ENCODE measurements around the gene RAP1GAP.
"Not testable (repeated sequence)": the region's sequence is repeated elsewhere in the genome, so short reads cannot be mapped to it uniquely, and the experiment has no call there.

Gene RAP1GAP

DNA sequence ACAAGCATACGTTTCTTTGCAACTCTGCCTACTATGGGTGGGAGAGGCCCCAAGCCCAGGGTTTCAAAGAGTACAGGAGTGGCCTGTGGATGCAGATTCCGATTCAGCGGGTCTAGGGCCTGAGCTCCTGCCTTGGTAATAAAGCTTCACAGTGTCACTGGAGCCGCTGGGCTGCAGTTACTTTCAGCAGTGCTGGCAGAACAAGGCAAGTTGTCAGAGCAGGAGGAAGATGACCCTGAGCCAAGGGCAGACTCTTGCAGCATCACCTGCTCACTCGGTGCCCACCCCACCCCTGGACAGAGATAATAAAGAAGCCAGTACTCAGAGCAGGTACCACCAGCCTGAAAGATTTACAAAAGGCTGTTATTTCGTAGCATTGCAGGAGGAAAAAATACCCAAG lies 8.0 kb upstream of the RAP1GAP start:
- no peak for DNase-seq (ENCODE audit: low spot score)

DNA sequence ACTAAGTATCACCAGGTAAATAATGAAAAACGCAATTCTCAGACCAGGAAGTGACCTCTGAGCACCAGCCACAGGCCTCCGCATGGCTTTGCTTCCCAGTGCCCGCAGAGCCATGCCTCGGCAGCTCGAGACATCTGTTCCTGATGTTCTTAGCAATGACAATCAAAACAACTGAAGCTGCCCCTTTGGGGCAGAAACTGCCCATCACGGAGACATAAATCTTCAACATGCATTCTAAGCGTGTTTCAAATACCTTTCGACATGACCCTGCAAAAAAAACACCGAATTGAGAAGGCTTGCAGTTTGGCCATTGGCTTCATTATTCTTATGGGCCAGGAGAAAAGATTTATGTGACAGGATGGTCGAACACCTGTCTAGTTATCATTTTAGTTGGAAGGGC lies 5.8 kb upstream of the RAP1GAP start:
- DNase-seq (ENCODE audit: low spot score) = no peak

DNA sequence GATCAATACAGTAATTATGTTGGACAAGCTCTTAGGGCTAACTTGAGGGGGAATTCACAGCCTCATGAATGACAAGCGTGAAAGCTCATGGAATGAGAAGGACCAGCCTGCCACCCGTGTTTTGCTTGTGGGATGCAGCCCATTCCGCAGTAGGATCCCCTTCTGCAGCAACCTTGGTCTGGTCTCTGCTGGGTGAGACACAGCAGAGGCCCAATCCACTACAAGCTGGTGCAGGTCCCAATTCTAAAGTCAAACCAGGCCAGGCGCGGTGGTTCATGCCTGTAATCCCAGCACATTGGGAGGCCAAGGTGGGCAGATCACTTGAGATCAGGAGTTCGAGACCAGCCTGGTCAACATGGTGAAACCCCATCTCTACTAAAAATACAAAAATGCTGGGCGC lies 4.7 kb upstream of the RAP1GAP start:
- not testable (repeated sequence) for DNase-seq (ENCODE audit: low spot score)

DNA sequence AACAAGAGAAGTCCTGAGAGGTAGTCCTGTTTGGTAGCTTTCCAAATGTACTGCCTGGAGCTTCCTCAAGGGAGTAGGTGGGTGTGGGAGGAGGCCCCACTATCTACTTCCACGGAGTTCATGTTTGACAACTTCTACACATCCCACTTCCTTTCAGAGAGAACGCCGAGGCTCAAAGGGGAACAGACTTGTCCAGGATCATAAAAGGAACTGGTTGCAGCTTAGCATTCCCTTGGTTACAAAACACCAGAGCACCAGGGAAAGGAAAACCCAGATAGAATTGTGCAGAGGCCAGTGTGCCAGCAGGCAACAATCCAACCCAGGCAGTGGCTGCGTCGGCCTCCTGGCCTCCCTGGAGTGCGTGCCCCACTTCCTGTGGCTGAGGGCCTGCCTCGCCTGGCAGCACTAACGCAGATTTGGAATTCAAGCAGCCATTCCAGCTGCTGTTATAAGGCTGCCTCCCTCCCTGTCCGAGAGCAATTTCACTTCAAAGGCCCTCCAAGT lies 4.2 kb upstream of the RAP1GAP start:
- no peak for DNase-seq (ENCODE audit: low spot score)

DNA sequence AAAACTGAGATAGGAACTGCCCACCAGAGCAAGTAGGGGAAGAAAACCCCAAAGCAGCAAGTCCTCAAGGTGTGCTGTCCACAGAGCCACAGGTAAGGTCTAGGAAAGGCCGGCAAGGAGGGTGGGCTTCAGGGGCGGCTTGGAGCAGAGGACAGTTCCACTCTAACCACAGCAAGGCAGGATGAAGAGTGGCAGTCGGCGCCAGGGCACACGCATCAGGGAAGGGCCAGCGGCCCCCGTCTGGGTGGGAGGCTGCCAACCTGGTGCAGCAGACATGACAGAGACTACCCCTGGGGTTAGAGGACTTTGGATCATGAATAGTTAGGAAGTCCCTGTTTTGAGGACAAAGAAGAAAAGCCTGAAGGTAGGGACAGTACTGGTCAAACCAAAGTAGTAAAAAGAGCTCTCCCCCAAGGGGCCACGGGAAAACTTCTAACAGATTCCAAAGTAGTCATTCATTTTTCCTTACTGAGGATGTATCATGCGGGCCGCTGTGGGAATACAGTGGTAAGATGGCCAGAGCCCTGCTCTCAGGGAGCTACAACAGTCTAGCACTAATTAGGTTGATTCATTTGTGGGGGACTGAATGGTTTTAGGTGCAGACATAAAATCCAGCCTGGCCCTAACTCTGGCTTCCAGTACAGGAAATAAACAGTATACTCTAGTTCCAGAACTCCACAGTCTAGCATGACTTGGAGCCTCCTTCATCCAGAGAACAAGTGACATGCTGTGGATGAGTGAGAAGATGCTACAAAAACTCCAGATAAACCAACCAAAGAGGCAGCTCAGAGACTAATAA lies 3.5 kb upstream of the RAP1GAP start:
- no peak for DNase-seq (ENCODE audit: low spot score)

DNA sequence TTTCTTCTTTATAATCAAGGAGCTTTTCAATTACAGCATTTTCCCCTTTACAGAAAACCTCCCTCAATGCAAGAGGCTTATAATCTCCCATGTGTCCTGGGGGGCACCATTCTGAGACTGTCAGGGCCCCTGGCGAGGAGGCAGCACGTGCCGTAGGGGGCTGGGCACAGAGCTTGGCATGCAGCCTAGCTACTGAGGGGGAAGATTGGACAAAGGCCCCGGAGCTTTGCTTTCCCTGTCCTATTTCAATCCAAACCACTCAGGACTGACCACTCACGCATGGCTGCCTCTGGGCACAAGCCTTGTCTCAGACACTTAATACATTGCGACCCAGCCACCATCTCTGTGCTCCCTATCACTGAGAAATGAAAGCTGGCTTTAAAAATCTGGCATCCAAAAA lies 2.8 kb upstream of the RAP1GAP start:
- DNase-seq (ENCODE audit: low spot score) = no peak

DNA sequence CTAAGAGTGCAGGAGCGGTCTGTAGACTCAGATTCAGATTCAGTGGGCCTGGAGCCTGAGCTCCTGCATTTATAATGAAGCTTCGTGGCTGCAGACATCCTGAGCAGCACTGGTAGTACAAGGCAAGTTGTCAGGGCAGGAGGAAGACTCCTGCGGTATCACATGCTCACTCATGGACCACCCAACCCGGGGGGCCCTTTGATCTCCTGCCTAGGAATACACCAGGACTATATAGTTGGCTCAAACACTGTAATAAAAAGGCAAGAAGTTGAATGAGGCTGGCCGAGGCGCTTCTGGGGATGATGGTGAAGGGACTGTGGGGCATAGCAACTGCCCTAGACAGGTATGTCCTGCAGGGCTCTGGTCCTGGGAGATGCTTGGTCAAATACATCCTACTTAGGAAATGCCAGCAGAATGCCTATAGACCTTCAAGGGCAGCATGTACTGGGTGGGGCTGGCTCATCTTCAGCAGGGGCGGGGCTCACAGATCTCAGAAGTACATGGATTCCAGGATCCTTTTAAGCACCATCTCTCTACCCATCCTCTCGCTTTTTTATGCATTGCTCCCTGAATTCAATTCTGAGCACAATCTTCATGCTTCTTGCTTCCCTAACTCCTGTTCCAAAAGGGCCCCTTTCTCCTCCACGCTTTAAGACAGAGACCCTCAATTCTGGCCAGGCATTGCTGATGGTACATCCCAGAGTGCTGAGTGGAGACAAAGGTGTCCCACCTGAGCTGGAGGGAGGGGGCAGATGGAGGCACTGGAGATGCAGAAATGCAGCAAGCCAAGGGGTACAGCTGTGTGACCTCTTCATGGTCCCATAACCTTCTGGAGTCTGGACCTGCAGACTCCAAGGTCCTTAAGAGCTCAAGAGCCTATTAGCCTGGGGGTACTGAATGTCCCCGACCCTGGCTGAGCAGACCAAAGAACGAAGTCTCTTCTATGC lies 2.1 kb upstream of the RAP1GAP start:
- no peak for DNase-seq (ENCODE audit: low spot score)

DNA sequence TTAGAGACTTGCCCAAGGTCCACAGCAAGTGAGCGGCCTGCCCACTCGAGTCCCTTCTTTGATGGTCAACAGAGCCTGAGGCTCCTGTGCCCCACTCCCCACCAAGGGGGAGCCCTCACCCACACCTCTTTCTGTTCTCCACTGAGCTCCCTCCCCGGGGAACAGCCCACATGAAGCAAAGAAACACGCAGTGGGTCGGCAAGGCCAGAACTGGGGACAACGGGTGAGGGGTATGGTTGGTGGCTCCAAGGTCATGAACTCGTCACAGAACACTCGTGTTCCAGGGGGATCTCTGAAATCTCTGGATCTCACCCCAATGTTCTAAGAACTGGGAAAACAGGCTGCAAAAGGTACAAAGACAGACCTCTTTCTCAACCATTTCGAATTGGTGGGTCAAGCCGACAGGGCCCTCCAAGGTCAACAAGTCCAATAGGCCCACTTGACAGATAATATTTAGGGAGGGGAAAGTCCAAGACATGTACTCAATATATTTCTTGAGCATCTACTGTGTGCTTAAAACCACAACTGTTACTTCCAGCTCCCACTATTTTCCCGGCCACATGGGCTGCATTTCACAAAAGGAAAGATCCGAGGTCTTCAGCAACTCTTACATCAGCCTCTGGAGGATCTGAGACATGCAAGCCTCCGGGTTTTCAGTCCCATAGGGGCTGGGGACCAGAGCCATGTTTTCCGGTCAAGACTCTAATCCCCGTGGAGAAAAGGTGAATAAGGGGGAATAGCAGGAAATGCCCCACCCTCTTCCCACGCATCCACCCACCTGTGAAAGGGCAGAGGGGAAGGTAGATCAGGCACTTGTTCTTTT lies 1.1 kb upstream of the RAP1GAP start:
- no peak for DNase-seq (ENCODE audit: low spot score)

DNA sequence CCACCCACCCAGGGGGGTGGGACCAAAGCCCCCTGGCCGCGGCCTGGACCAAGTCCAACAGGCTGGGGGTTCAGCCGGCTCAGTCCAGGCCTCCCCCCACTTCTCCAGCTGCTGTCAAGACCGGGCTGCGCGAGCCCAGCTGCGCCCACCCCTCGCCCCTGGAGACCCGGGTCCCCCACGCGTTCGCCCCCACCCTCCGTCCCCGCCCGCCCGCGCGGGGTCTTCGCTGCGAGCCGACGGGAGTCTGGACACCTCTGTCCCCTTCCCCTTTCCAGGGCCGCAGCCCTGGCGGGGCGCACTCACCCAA lies 253 bp downstream of the RAP1GAP start:
- DNase-seq (ENCODE audit: low spot score) = no peak

DNA sequence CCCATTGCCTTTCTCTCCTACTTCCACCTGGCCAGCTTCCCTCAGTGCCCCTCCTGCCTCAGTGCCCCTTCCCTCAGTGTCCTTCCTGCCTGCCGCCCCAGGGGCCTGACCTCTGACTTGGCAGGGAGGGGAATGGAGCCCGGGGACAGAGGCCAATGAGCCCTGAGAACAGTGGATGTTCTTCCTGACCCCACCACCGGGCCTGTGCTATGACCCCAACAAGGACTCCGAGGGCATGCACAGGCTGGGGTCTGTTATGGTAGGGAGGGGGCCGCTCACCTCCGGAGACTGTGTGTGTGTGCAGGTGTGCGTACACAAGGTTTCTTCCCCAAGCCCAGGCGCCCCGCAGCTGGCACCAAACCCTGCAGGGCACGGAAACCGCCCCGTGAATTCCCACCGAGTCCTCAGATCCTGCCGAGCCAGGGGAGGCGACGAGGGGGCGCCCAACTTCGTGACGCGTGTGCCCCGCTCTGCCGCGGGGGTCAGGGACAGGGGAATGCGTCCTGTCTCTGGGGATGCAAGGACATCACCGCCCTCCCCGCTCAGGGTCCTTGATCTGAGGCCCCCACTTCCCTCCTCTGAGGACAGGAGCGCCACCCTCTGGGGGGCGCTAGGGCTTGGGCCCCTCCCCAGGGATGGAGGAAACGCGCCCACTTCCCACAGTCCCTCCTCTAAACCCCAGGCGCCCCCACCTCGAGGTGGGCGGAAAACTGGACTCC lies 766 bp downstream of the RAP1GAP start:
- DNase-seq (ENCODE audit: low spot score) = no peak

DNA sequence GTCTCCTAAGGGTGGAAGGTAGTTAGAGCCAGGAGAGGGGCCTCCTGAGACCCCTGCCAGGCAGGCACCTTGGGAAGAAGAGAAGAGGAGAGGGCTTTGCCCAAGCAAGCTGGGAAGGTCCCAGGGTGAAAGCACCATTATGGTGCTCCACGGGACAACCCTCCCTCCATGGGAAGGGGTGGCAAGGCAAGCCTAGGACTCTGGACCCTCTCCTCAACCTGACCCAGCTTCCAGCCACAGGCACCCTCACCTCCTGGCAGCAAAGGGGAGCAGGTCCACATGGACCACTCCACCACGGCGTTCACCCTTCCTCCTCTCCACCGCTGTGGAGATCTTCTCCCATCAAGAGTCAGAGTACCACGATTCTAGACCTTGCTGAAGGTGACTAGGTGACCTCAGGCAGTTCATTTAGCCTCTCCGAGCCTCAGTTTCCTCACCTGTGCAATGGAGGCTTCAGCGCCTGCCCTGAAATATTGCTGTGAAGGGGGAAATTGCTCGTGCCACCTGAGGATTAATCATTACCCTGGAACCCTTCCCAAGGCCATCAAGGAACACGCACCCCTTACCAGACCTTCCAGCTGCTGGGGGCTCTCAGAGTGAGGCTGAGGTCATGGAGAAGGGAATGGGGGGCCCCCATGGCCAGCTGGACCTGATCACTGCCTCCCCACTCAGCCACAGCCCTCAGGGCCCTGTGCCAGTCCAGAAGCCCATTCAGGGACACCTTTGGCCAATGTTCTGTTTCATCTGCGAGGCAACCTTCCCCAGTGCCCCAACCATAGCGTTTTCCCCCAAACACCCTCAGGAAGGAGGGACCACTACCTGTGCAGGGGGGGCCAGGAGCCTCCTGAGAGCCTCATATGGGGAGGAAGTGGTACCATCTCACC lies 1.6 kb downstream of the RAP1GAP start:
- no peak for DNase-seq (ENCODE audit: low spot score)

DNA sequence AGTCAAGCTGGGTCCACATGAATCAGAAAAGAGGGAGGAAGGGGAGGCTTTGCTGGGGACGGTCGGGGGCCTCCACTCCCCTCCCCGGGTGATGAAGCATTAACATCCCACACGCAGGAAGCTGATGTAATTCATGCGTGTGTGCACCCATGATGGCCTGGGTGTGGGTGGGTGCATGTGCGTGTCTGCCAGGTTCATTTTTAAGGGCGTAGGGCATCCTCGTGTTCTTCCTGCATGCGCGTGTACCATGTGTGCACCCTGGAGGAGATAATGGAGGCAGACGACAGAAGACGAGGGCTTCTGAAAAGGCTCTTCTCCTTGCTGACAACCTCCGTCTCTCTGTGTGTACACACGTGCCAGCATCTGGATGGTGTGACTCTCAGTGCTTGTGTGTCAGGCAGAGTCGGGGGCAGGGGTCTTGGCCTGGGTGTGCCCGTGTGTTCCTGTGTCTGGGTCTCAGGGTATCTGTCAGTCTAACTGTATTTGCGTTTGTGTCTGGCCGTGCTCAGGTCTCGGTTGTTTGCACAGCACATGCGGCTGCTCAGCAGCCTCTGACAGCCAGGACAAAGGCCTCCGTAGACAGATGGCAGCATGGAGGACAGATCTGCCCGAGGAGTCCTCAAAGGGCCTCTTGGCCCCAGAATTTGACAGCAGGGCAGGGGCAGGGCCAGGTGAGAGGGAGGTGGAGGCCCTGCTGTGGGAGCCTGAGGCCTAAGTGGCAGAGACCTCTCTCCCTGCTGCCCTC lies 2.4 kb downstream of the RAP1GAP start:
- DNase-seq (ENCODE audit: low spot score) = no peak

DNA sequence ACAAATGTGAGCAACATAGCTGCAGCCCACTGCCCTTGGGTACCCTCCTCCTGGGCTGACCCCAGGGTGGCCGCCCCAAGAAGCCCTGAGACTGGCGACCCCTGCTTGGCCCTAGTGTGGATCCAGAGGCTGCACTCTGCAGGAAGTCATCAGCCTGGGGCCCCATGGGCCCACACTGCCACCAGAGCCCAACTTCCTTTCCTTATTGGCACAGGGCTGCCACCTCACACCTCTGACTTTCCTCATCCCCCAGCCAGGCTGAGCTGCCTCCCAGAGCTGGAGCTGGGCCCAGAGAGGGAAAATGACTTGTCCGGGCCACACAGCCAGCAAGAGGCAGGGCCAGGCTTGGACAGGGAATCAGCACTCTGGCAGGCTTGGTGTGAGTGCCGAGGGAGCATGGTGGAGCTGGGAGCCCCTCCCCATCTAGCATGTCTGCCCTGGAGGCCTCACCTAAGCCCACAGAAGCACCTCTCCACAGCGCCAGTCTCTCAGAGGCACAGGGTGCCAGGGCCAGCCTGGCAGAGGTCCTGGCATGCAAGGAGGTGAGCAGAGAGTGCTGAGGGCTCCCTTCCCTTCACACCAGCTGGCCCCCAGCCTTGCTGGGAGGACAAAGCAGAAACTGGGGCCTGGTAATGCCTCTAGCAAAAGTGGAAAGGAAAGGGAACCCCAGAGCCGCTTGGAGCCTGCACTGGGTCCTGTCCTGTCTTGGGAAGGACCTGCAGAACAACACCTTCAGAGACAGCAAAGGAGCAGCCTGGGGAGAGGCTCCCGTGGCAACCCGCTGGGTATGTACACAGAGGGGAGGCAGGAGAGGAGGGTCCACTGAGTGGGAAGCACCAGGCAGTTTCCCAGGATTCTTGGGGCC lies 3.2 kb downstream of the RAP1GAP start:
- no peak for DNase-seq (ENCODE audit: low spot score)

DNA sequence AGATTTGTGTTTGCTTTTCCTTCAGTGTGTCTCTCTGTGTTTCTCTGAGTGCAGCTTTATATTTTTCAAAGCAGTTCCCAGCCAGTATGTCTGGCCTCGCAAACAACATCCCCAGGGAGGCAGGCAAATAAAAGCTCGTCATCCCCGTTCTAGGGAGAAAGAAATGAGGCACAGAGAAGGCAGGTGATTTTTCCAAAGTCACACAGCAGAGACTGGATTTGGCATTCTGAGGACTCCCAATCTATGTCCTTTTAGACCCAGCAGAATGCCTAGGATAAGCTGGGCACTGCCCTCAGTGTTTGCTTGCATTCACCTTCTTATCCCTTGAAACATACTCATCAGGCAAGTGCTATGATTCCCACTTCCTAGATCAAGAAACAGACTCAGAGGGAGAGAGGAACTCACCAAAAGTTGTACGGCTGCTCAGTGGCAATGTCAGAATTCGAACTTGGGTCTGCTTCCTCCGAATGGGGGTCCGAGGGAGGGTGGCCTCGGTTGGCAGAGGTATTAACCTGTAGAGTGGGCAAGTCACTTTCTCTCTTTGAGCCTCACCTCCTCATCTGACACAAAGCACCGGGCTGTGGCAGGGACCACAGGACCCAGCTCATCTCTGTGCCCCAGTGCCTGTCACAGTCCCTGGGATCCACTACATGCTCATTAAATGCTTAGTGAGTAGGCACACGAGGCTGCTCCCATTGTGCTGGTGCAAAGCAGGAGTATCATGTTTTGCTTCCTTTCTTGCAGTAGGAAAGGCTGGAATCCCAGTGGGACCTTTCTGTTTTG lies 4.2 kb downstream of the RAP1GAP start:
- DNase-seq (ENCODE audit: low spot score) = no peak

DNA sequence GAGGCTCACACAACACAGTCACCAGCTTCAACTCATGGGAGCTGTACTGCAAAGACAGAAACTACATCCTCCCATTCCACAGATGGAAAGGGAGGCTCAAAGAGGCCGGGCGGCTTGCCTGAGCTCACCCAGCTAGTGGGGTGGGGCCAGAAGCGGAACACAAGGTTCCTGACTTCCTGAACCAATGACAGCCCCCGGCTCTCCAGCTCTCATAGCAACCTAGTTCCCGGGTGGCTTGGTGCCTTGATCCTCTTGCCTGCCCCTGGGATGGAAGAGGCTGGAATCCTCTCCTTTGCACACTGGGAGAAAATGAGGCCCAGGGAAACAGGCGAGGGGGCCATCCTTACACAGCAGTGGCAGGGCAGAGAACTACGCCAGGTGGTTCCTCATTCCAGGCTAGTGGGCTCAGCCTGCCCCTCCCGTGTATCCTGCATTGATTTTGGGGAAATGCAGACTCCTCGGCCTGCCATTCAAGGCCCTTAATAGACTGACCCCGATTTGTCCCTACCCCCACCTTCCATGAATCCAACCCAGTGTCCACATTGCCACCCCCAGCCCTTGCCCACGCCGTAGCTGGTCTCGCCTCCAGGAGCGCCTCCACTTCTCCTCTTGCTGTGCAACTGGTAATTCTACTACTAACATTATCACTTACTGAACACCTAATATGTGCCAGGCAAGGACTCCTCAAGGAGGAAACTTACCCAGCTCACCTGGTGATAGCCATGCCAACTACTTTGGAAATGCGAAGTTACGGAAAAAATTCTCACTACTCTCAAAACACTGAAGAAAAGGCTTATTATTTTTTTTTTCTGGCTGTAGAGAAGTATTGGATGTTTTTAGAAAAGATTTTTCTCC lies 5.0 kb downstream of the RAP1GAP start:
- no peak for DNase-seq (ENCODE audit: low spot score)

DNA sequence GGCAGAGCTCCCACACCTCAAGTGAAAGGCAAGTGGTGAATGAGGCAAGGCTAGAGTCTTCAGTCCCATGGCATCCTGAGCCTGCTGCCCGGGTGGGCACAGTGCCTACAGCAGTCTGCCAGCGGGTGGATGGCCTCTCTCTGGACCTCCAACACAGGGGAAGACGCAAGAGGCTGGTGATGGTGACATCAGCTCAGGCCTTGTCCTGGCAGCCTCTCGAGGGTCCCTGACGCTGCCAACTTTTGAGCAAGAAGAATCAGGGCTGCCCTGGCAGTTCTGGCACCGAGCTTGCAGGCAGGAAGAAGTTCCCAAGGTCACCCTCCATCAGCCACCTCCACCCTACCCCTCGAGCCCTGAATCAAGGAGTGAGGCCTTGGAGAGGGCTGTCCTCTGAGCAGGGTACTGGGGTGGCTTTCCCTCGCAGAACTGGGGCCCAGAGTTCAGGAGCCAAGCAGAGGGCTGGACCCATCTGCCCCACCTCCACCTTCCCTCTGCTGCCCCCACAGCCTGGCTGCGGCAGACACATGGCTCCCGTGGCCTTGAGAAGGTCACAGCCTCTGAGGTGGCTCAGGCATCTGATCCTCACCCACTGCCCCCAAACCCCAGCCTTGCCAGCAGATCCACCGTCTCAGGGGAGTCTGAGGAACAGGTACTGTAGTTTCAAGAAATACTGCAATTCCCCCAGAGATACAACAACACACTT lies 5.8 kb downstream of the RAP1GAP start:
- no peak for DNase-seq (ENCODE audit: low spot score)

Data from left forelimb (tissue), 1 donor.